Measurements from ENCODE around the gene C14orf39.

C14orf39 gene, protein sequence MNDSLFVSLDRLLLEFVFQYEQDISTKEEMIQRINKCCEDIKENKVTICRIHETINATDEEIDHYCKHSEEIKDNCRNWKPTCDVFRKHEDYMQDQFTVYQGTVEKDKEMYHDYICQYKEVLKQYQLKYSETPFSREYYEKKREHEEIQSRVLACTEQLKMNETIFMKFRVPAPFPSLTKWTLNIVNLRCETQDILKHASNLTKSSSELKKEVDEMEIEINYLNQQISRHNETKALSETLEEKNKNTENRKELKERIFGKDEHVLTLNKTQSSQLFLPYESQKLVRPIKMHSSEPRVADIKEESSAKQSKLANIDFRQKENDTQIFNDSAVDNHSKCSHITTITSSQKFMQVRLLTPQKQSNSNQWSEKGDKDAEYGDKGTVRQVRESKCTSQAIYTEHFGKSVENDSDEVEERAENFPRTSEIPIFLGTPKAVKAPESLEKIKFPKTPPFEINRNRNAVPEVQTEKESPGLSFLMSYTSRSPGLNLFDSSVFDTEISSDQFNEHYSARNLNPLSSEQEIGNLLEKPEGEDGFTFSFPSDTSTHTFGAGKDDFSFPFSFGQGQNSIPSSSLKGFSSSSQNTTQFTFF

DNA sequence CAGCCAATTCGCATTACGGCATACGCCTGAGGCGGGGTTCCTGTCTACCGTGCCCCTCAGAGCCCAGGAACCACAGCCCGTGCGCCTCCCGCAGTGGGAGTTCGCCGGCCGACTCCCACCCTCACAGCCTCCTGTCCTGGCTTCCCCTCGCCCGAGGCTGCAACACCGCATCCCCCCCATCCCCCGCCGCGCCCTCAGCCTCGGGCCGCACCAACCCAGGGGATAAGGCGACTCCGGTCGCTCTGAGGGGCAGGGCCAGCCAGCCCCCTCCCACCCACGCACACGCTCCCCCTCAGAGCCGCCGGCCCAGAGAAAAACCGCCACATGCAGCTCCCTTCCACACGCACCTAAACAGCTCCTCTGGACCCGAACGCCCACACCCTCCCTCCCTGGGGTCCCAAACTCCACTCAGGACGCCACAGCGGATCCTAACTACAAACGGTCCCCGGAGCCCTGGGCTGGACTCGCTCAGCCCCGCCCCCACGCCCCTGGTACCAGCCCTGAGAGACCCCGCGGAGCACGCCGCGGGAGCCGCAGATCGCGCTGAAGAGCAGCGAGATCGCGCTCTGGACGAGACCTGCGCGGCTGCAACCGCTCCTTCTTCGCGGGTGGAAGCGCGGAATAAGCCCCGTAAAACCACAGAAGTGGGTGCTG lies at the start of gene C14orf39:
TSS of gene C14orf39 (minus strand) at position 466 of the 654 bp plus-strand sequence. CDS start 985 bp downstream, outside the sequence.
- H3K9ac ChIP-seq (ENCODE audit: low read depth, low read length) = peak within 1 kb of the TSS; percentile 69
- H3K36me3 ChIP-seq (ENCODE audit: insufficient read depth, low read length) = no peaks in the 10 kb centered on the region

DNA sequence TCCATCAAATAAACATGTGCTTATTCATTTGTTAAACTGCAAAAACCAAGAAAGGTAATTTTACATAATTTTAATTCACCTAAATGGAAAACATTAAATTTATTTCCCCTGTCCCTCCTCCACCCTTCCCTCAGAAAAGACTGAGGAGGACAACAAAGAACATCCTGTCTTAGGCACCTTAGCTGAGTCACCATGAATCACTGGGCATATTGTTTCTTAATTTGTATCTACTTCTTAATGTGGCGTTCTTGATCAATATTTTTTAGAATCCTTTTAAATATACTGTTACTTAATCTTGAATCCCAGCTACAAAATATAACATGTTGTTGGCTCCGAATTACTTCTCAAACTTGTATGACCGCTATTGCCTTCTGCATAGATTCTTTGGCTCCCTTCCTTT lies 46.6 kb upstream of the C14orf39 start:
- no peaks in the 10 kb centered on the region for H3K36me3 ChIP-seq (ENCODE audit: insufficient read depth, low read length)
- H3K9ac ChIP-seq (ENCODE audit: low read depth, low read length) = no peak overlapping the region
- H3K9me3 ChIP-seq (ENCODE audit: control insufficient read depth, insufficient read depth, low read length) = no peaks in the 10 kb centered on the region
- H3K4me1 ChIP-seq (ENCODE audit: insufficient read depth, low read length) = peaks cover 3% of the 10 kb centered on the region; the same call in 1 of the 2 replicates

More for the DNA sequence above, at the start of gene C14orf39:
- H3K4me1 ChIP-seq (ENCODE audit: insufficient read depth, low read length) = no peaks in the 10 kb centered on the region
- no peaks in the 10 kb centered on the region for H3K9me3 ChIP-seq (ENCODE audit: control insufficient read depth, insufficient read depth, low read length)

DNA sequence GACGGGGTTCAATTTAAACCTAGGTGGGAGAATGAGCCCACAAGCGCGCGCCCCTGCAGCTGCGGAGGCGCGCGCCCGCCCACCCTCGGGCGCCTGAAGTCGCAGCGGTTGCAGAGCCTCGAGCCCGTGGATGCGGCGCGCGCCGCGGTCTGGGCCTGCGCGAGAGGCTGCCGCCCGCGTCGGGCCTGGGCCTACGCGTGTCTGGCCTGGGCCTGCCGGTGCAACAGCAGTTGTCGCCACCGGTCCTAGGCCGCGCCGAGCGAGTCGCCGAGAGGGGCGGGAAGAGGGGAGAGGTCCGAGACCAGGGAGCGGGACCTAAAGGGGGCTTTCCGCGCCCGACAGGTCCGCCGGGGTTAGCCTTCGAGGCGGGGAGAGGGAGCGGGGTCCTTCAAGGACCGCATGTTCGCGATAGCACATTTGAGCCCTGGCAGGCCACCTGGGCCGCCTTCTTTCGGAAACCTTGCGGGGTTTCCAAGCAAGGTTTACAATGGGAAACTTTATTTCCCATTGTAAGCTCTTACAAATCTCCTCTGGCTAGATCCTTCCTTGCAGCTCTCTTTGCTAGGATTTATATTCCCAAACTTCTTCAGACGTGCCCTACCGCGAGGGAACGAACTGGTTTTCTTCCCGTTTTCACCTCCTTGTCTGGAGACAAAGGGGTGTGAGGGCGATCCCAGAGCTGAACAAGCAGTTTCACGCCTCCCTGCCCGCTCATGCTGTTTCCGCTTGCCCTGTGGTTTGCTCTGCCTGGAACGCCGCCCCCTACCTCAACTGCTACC lies 29.8 kb upstream of the C14orf39 start:
- Histone ChIP-seq H3K9ac (ENCODE audit: low read depth, low read length) (peak overlapping the region; percentile 63; the same call in 1 of the 2 replicates), H3K4me1 (ENCODE audit: insufficient read depth, low read length) (peaks cover 8% of the 10 kb centered on the region; the same call in 1 of the 2 replicates), H3K36me3 (ENCODE audit: insufficient read depth, low read length) (no peaks in the 10 kb centered on the region), H3K9me3 (ENCODE audit: control insufficient read depth, insufficient read depth, low read length) (no peaks in the 10 kb centered on the region)

DNA sequence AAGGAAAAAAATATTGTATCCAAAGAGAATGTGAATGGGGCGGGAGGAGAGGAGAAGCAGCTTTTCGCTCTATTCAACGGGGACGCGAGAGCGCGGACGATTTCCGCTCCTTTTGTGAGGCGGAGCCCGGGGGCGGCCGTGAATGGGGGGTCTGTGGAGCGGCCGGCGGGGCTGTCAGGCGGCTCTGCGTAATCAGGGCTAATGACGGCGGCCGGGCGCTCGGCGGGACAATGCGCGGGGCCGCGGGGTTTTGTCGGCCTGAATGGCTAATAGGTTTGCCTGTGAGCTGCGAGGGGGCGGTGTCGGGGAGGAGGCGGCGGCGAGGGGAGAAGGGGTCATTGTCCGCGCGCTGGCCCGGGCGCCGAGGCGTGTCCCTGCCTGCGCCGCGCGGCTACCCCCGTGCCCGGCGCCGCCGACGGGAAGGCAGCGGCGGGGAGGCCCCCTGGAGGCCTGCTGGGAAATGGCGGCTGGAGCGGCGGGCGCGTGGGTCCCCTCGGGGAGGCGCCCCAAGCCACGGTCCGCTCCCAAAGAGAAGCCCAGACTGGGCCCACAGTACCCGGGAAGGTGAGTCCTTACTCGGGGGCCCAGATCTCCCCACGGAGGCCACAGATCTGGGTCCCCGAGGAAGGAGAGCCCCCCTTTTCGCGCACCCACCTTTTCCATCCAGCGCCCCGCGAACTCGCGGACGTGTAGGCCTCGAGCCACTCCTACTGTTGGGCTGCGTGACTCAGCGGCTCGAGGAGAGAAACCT lies 29.1 kb upstream of the C14orf39 start:
- Histone ChIP-seq H3K9me3 (ENCODE audit: control insufficient read depth, insufficient read depth, low read length) (no peaks in the 10 kb centered on the region), H3K4me1 (ENCODE audit: insufficient read depth, low read length) (peaks cover 8% of the 10 kb centered on the region), H3K36me3 (ENCODE audit: insufficient read depth, low read length) (no peaks in the 10 kb centered on the region), H3K9ac (ENCODE audit: low read depth, low read length) (peak overlapping the region; percentile 63)

DNA sequence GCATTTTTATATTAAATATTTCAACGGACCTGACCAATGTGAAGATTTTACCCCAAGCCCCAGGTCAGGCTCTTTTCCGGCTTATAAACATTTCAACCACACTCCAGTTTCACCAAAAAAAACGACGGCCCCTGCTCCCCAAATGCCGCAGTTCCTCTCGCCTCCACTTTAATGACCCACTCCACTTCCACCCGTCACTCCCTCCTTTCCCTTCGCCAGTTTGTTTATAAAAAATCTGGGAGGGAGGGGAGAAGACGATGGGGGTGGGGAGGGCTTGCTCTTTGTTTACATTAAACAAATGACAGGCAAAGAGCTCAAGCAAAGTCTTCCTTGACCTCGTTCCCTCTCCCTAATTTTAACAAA lies 28.5 kb upstream of the C14orf39 start:
- H3K9ac ChIP-seq (ENCODE audit: low read depth, low read length) = peak overlapping the region; percentile 63
- no peaks in the 10 kb centered on the region for H3K9me3 ChIP-seq (ENCODE audit: control insufficient read depth, insufficient read depth, low read length)
- peaks cover 8% of the 10 kb centered on the region for H3K4me1 ChIP-seq (ENCODE audit: insufficient read depth, low read length)
- H3K36me3 ChIP-seq (ENCODE audit: insufficient read depth, low read length) = no peaks in the 10 kb centered on the region

DNA sequence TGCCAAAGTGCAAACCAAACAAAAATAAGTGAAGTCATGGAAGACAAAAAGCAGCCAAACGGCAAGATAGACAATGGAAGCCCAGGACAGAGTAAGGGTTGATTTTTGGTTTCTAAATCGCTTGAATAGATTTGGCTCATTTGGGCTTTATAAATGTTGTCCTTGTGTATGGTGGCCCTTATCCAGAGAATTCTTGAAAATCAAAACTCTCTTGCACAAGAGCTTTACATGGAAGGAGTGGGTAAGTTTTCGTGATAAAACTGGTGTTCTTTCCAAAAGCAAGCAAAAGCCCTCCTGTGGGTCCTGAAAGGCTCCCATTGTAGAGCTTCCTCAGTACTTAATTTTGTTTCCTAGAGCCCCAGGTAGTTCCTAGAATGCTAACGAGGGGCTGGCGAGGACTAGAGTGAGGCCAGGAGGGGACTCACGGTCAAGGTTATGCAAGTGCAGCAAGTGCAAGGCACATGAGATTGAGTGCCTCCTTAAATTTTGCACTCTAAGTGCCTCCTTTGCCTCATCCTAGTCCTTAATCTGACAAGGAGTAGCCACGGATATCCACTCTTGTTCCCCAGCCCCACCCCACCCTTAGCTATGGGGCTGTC lies 27.2 kb upstream of the C14orf39 start:
- H3K36me3 ChIP-seq (ENCODE audit: insufficient read depth, low read length) = no peaks in the 10 kb centered on the region
- H3K9me3 ChIP-seq (ENCODE audit: control insufficient read depth, insufficient read depth, low read length) = no peaks in the 10 kb centered on the region
- H3K9ac ChIP-seq (ENCODE audit: low read depth, low read length) = no peak overlapping the region
- peaks cover 11% of the 10 kb centered on the region for H3K4me1 ChIP-seq (ENCODE audit: insufficient read depth, low read length)

DNA sequence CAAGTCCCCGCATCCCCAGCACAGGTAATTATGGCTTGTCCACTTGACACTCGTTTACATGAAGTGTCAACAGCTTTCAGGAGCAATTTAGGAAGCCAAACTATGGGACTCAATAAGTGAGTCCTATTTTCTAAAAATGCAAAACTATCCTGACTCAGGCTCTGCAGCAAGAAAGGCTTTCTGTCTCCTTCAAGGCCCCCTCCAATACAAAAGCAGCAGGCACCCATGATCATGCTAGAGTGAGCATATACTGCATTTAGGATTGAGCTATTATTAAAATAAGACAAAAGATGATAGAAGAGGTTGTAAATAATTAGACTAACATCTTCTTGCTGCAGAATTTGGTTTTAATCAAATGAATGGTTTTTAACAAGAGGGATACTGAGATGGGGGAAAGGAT lies 26.3 kb upstream of the C14orf39 start:
- no peak overlapping the region for H3K9ac ChIP-seq (ENCODE audit: low read depth, low read length)
- no peaks in the 10 kb centered on the region for H3K9me3 ChIP-seq (ENCODE audit: control insufficient read depth, insufficient read depth, low read length)
- H3K36me3 ChIP-seq (ENCODE audit: insufficient read depth, low read length) = no peaks in the 10 kb centered on the region
- peaks cover 11% of the 10 kb centered on the region for H3K4me1 ChIP-seq (ENCODE audit: insufficient read depth, low read length)

DNA sequence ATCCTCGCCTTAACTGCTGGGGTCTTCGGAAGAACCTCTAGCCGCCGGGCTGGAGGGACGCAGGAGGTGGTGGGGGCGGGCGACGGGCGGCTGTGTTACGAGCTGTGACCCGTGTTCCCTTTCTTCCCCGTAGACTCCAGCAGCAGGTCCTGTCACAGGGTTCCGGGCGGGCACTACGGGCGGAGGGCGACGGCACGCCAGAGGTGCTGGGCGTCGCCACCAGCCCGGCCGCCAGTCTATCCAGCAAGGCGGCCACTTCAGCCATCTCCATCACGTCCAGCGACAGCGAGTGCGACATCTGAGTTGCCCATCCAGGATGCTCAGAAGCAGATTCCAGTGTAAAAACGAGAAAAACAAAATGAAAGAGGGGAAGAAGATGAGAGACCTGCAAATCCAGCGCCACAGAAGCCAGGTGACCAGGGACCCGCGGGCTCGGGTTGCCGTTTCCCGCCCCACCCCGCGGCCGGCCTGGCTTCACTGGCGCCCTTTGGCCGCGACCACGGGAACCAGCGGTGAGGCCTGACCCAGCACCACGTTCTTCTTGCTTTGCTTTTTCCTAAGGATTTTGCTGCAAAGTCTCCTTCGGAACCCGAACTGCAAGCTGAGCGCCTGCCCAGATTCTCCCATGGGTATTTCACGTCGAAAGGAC lies 25.2 kb upstream of the C14orf39 start:
- peak overlapping the region; percentile 41; the same call in 1 of the 2 replicates for H3K9ac ChIP-seq (ENCODE audit: low read depth, low read length)
- no peaks in the 10 kb centered on the region for H3K9me3 ChIP-seq (ENCODE audit: control insufficient read depth, insufficient read depth, low read length)
- H3K4me1 ChIP-seq (ENCODE audit: insufficient read depth, low read length) = peaks cover 11% of the 10 kb centered on the region
- H3K36me3 ChIP-seq (ENCODE audit: insufficient read depth, low read length) = no peaks in the 10 kb centered on the region

DNA sequence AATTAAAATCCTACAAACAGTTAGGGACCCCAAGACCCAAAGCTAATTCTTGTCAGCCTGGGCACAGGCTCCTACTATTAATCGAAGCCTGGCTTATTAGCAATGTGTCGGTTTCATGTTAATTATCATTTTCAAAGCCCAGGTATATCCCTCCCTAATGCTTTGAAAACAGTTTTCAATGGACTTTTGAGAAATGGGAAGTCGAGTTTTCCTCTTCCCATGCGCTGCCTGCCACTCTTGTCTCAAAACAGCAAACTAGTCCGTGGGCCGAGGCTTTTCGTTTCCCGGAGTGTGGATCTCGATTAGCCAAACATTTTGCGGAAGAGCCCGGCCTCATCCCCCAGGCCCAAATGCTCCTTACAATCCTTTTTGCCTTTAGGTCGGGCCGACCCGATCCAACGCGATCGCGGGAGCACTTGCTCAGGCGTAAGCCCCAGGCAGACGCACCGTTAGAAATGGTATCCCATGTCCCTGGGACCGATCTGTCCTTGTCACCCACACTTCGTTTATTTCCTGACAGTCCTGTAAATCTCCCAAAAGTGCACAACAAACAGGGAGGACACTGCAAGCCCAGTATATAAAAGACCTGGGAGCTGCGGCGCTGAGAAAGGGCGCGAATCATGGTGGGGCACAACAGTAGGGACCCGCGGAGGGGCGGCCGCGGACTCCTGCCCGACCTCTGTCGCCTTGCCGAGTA lies 24.5 kb upstream of the C14orf39 start:
- H3K9me3 ChIP-seq (ENCODE audit: control insufficient read depth, insufficient read depth, low read length) = no peaks in the 10 kb centered on the region
- peaks cover 11% of the 10 kb centered on the region for H3K4me1 ChIP-seq (ENCODE audit: insufficient read depth, low read length)
- peak overlapping the region; percentile 41; the same call in 1 of the 2 replicates for H3K9ac ChIP-seq (ENCODE audit: low read depth, low read length)
- no peaks in the 10 kb centered on the region for H3K36me3 ChIP-seq (ENCODE audit: insufficient read depth, low read length)

DNA sequence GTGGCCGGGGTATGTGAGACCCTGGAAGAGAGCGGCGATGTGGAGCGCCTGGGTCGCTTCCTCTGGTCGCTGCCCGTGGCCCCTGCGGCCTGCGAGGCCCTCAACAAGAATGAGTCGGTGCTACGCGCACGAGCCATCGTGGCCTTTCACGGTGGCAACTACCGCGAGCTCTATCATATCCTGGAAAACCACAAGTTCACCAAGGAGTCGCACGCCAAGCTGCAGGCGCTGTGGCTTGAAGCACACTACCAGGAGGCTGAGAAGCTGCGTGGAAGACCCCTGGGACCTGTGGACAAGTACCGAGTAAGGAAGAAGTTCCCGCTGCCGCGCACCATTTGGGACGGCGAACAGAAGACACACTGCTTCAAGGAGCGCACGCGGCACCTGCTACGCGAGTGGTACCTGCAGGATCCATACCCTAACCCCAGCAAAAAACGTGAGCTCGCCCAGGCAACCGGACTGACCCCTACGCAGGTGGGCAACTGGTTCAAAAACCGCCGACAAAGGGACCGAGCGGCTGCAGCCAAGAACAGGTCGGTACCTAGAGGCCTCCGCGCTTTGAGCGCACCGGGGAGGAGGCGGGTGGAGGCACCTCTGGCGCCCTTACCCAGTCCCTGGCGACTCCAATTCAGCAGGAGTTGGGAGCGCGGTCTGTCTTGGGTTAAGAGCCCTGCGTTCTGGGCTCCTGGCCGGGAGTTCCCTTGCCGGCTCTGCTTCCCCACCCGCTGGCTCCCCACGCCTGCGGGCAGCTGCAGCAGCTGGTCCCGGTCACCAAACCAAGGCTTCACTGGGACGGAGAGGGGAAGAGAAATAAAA lies 23.8 kb upstream of the C14orf39 start:
- Histone ChIP-seq H3K9ac (ENCODE audit: low read depth, low read length) (peak overlapping the region; percentile 41; the same call in 1 of the 2 replicates), H3K4me1 (ENCODE audit: insufficient read depth, low read length) (peaks cover 11% of the 10 kb centered on the region), H3K9me3 (ENCODE audit: control insufficient read depth, insufficient read depth, low read length) (no peaks in the 10 kb centered on the region), H3K36me3 (ENCODE audit: insufficient read depth, low read length) (no peaks in the 10 kb centered on the region)

DNA sequence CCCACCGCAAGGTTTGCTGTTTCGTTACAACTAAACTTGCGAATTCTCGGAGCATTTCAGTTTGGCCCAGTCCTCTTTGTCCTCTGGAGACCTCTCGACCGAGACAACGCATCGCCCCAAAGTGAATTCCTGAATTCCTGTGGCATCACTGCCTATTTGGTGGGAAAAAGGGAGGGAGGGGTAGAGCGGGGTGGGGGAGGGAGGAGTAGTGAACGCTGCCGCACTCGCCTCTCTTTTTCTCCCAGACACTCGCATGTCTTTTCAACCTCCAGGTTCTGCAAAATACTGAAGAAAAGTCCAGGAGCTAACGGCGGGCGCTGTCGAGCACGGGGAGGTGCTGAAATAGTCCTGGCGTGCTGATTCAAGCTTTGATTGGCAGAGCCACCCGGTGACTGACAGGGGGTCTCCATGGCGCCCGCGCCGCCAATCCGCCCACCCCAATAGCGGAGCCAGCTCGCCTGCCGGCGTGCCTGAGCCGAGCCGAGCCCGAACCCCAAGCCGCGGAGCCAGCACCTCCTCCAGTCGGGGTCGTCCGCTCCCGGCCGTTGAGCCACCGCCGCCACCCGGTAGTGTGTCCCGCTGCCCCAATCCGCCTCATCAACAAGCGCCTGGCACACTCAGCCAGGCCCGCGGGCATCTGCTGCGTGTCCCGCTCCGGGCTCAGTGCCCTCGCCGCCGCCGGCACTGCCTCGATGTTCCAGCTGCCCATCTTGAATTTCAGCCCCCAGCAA lies 23.0 kb upstream of the C14orf39 start, which contains the start of gene SIX6:
TSS of gene SIX6 (plus strand) at position 440 of the 731 bp plus-strand sequence. CDS start at position 693, 253 bp downstream.
- Histone ChIP-seq H3K9ac (ENCODE audit: low read depth, low read length) (peak within 1 kb of the TSS; percentile 41; the same call in 1 of the 2 replicates), H3K9me3 (ENCODE audit: control insufficient read depth, insufficient read depth, low read length) (no peaks in the 10 kb centered on the region), H3K36me3 (ENCODE audit: insufficient read depth, low read length) (no peaks in the 10 kb centered on the region), H3K4me1 (ENCODE audit: insufficient read depth, low read length) (peaks cover 11% of the 10 kb centered on the region)

Data from ES-I3 (cell line).